Skeletal muscle tissue (tissue), 4 donors: ENCODE data around the gene SOX30. TPM values are rescaled to one million over a fixed set of nuclear protein-coding genes. Genes with fewer than 3 reads are reported as not detected.

Experiments used
- H3K27ac ChIP-seq: one replicate; pipeline ENCODE4 v1.7.0; 2013; ENCODE audit warnings: mild to moderate bottlenecking, low read depth, low read length, inconsistent platforms
- H3K27me3 ChIP-seq, 3 donors: one replicate each; pipeline ENCODE4 v1.7.0; 2013; ENCODE audit warnings: low read length in 3 of 3; ENCODE audit not compliant: control insufficient read depth in 3 of 3, insufficient read depth in 3 of 3
- H3K36me3 ChIP-seq, 3 donors: one replicate each; pipeline ENCODE4 v1.7.0; 2013; ENCODE audit warnings: low read length in 3 of 3; ENCODE audit not compliant: control insufficient read depth in 3 of 3, insufficient read depth in 3 of 3
- H3K4me1 ChIP-seq, 3 donors: one replicate each; pipeline ENCODE4 v1.7.0; 2013; ENCODE audit warnings: low read length in 3 of 3, mild to moderate bottlenecking in 3 of 3; ENCODE audit not compliant: control insufficient read depth in 3 of 3, insufficient read depth in 3 of 3
- H3K4me3 ChIP-seq, 3 donors: one replicate each; pipeline ENCODE4 v1.7.0; 2013; ENCODE audit warnings: low read length in 3 of 3
- H3K9ac ChIP-seq, 3 donors: one replicate each; pipeline ENCODE4 v1.7.0; 2013; ENCODE audit warnings: low read length in 3 of 3, mild to moderate bottlenecking in 3 of 3, moderate library complexity in 2 of 3, low read depth in 1 of 3
- H3K9me3 ChIP-seq, 3 donors: one replicate each; pipeline ENCODE4 v1.7.0; 2013; ENCODE audit warnings: low read length in 3 of 3; ENCODE audit not compliant: control insufficient read depth in 3 of 3
- total RNA-seq: library from RNA; depleted of rRNA; stranded (reverse); fragments of >200 nt; gene quantifications from one replicate; pipeline ENCODE4 v1.2.3, GENCODE V29; 2014
- donor health status: Osteomylitis.

SOX30 gene
- total RNA-seq, 1 donor from 2014 or later, result not detected

GRCh38 chr5:157630341-157630740, 21.9 kb downstream of the SOX30 start:
- no peak overlapping the region for H3K4me3 ChIP-seq
- no peaks in the 10 kb centered on the region for H3K36me3 ChIP-seq
- no peaks in the 10 kb centered on the region for H3K4me1 ChIP-seq
- H3K9ac ChIP-seq, result no peak overlapping the region
- H3K9me3 ChIP-seq, result no peaks in the 10 kb centered on the region
- no peaks in the 10 kb centered on the region for H3K27me3 ChIP-seq
- H3K27ac ChIP-seq, result no peak overlapping the region

GRCh38 chr5:157626831-157627230, 25.4 kb downstream of the SOX30 start:
- Histone ChIP-seq H3K36me3 (no peaks in the 10 kb centered on the region), H3K27me3 (no peaks in the 10 kb centered on the region), H3K9ac (no peak overlapping the region), H3K4me3 (no peak overlapping the region), H3K27ac (no peak overlapping the region), H3K4me1 (no peaks in the 10 kb centered on the region), H3K9me3 (no peaks in the 10 kb centered on the region)

GRCh38 chr5:157624144-157624543, 28.1 kb downstream of the SOX30 start:
- no peaks in the 10 kb centered on the region for H3K4me1 ChIP-seq
- H3K36me3 ChIP-seq, result no peaks in the 10 kb centered on the region
- H3K27me3 ChIP-seq, result no peaks in the 10 kb centered on the region
- no peaks in the 10 kb centered on the region for H3K9me3 ChIP-seq
- H3K4me3 ChIP-seq, result no peak overlapping the region
- H3K27ac ChIP-seq, result no peak overlapping the region
- no peak overlapping the region for H3K9ac ChIP-seq

- Histone ChIP-seq H3K36me3 (no peaks in the 10 kb centered on the region), H3K9me3 (no peaks in the 10 kb centered on the region), H3K27ac (no peak overlapping the region), H3K4me3 (no peak overlapping the region), H3K4me1 (no peaks in the 10 kb centered on the region), H3K27me3 (no peaks in the 10 kb centered on the region), H3K9ac (no peak overlapping the region)
These were observed 31.5 kb downstream of the SOX30 start for GRCh38 chr5:157620776-157621175.

- no peaks in the 10 kb centered on the region for H3K36me3 ChIP-seq
- H3K9me3 ChIP-seq, result no peaks in the 10 kb centered on the region
- no peak overlapping the region for H3K27ac ChIP-seq
- no peak overlapping the region for H3K4me3 ChIP-seq
- no peaks in the 10 kb centered on the region for H3K27me3 ChIP-seq
- no peak overlapping the region for H3K9ac ChIP-seq
- no peaks in the 10 kb centered on the region for H3K4me1 ChIP-seq
These were observed 34.0 kb downstream of the SOX30 start for GRCh38 chr5:157618191-157618765.

- H3K27me3 ChIP-seq, result no peaks in the 10 kb centered on the region
- H3K9ac ChIP-seq, result no peak overlapping the region
- no peaks in the 10 kb centered on the region for H3K36me3 ChIP-seq
- H3K4me1 ChIP-seq, result peaks cover 3 to 12% (median 6%) of the 10 kb centered on the region in 3 donors
- H3K4me3 ChIP-seq, result no peak overlapping the region
- H3K9me3 ChIP-seq, result no peaks in the 10 kb centered on the region
- H3K27ac ChIP-seq, result no peak overlapping the region
These were observed 35.5 kb downstream of the SOX30 start for GRCh38 chr5:157616785-157617184.

- Histone ChIP-seq H3K36me3 (no peaks in the 10 kb centered on the region), H3K9ac (no peak overlapping the region), H3K27ac (no peak overlapping the region), H3K27me3 (no peaks in the 10 kb centered on the region), H3K4me3 (no peak overlapping the region), H3K9me3 (no peaks in the 10 kb centered on the region), H3K4me1 (peaks cover 8 to 14% (median 11%) of the 10 kb centered on the region in 3 donors)
These were observed 38.6 kb downstream of the SOX30 start for GRCh38 chr5:157613385-157614245.

- Histone ChIP-seq H3K27me3 (no peaks in the 10 kb centered on the region), H3K27ac (peak overlapping the region; percentile 37), H3K4me1 (peaks cover 8 to 14% (median 11%) of the 10 kb centered on the region in 3 donors), H3K9me3 (no peaks in the 10 kb centered on the region), H3K36me3 (no peaks in the 10 kb centered on the region), H3K4me3 (no peak overlapping the region), H3K9ac (no peak overlapping the region)
These were observed 39.7 kb downstream of the SOX30 start for GRCh38 chr5:157612581-157612980.

- no peaks in the 10 kb centered on the region for H3K27me3 ChIP-seq
- H3K9me3 ChIP-seq, result no peaks in the 10 kb centered on the region
- no peaks in the 10 kb centered on the region for H3K36me3 ChIP-seq
- no peak overlapping the region for H3K4me3 ChIP-seq
- peak overlapping the region; percentile 37 for H3K27ac ChIP-seq
- H3K4me1 ChIP-seq, result peaks cover 8 to 14% (median 11%) of the 10 kb centered on the region in 3 donors
- H3K9ac ChIP-seq, result no peak overlapping the region
These were observed 40.4 kb downstream of the SOX30 start for GRCh38 chr5:157611571-157612476.
